Measurements from ENCODE around the gene ATP8A2. TPM values are rescaled to one million over a fixed set of nuclear protein-coding genes. Genes with fewer than 3 reads are reported as not detected.

Gene ATP8A2
- total RNA-seq, 1 donor from 2014 or later, result 0.16 TPM

DNA sequence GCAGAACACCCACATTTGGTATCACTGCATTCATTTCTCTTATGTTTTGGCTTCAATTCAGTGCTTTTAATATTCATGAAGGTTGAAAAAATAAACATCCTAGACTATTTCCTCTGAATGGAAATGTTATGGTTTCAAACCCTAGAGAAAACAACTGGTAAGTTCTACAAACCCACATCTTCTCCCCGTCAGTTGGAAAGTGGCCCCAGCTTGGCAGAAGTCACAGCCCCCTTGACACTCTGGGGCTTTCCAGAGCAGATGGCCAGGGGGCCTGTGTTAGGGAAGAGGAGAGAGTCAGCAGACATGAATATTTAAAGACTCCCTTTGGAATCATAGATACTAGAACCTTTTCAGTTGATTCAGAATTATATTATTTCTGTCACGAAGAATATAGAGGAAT, 556.2 kb downstream of the ATP8A2 start:
- H3K4me3 Mint-ChIP-seq (ENCODE audit: low read depth), result no peak overlapping the region
- H3K27ac Mint-ChIP-seq, result no peak overlapping the region
- no peaks in the 10 kb centered on the region for H3K9me3 Mint-ChIP-seq
- intact Hi-C loops (cut with micrococcal nuclease), result no loop called here
- DNase-seq (ENCODE audit: low spot score), result no peak
- H3K36me3 Mint-ChIP-seq (ENCODE audit: low read depth), result no peaks in the 10 kb centered on the region
- peaks cover 4% of the 10 kb centered on the region for H3K27me3 Mint-ChIP-seq (ENCODE audit: low read depth)
- no peaks in the 10 kb centered on the region for H3K4me1 Mint-ChIP-seq (ENCODE audit: low read depth)

DNA sequence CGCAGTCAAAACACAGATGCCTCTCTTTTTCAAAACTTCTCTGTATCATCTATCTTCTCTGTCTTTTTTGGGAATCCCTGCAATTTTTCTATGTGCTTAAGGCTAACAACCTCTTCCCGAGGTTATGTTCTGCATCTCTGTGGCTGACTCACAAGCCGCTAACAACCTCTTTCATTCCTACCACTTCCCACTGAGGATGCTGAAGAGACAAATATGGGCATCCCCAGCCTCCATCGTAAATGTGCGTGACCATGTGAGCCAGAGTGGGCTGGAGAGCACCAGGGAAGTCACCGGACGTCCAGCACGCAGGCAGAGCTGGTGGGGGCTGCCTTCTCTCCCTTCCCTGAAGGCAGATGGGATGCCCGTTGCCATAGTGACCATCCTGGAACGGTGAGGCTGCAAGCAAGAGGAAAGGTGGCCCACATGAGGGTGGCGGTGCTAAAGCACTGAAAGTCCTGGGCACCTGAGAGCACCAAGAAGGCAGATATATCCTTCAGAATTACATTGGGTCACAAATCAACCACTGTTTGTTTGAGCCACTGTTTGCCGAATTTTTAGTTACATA, 557.2 kb downstream of the ATP8A2 start:
- H3K27ac Mint-ChIP-seq, result no peak overlapping the region
- no peaks in the 10 kb centered on the region for H3K4me1 Mint-ChIP-seq (ENCODE audit: low read depth)
- no peaks in the 10 kb centered on the region for H3K36me3 Mint-ChIP-seq (ENCODE audit: low read depth)
- no peaks in the 10 kb centered on the region for H3K9me3 Mint-ChIP-seq
- peaks cover 4% of the 10 kb centered on the region for H3K27me3 Mint-ChIP-seq (ENCODE audit: low read depth)
- DNase-seq (ENCODE audit: low spot score), result no peak
- H3K4me3 Mint-ChIP-seq (ENCODE audit: low read depth), result no peak overlapping the region
- intact Hi-C loops (cut with micrococcal nuclease), result no loop called here

DNA sequence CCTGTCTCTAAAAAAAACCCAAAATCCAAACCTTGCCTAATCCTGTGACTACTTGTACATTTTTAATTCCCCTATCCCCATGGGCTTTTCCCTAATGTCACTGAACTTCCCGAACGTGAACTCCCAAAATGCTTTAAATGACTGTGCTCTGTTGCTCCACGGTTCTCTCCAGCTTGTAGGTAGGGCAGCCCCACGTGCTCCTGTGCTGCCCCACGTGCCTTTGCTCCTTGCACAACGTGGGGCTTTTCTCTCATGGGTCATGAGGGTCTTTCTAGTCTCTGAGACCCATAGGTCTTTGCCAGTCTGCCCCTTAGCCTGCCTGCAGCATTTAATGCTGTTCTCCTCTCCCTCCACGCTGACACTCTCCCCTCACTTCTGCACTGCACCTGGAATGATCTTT, 558.0 kb downstream of the ATP8A2 start:
- Mint-ChIP-seq H3K4me1 (ENCODE audit: low read depth) (no peaks in the 10 kb centered on the region), H3K4me3 (ENCODE audit: low read depth) (no peak overlapping the region), H3K36me3 (ENCODE audit: low read depth) (no peaks in the 10 kb centered on the region), H3K27me3 (ENCODE audit: low read depth) (peaks cover 4% of the 10 kb centered on the region), H3K27ac (no peak overlapping the region), H3K9me3 (no peaks in the 10 kb centered on the region)
- no peak for DNase-seq (ENCODE audit: low spot score)
- intact Hi-C loops (cut with micrococcal nuclease), result no loop called here

DNA sequence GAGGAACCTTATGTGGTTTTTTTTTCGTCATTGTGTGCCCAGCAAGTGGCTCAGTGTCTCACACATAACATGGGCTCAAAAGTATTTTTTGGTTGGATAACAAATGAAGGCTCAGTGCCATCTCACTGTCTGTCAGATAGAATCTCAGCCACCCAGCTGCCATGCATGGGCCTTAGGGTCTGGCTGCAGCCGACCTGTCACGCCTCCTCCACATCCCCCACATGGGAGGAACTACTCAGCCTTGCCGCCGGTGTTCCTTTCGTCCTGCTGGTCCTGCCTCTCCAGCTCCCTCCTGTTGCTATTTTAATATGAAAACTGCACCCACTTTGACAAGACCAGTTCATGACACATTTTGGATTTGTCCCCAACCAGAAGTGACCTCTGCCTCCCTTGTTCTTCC, 558.9 kb downstream of the ATP8A2 start:
- Mint-ChIP-seq H3K4me1 (ENCODE audit: low read depth) (no peaks in the 10 kb centered on the region), H3K27me3 (ENCODE audit: low read depth) (peaks cover 4% of the 10 kb centered on the region), H3K36me3 (ENCODE audit: low read depth) (no peaks in the 10 kb centered on the region), H3K9me3 (no peaks in the 10 kb centered on the region), H3K4me3 (ENCODE audit: low read depth) (no peak overlapping the region), H3K27ac (no peak overlapping the region)
- DNase-seq (ENCODE audit: low spot score), result no peak
- intact Hi-C loops (cut with micrococcal nuclease), result no loop called here

DNA sequence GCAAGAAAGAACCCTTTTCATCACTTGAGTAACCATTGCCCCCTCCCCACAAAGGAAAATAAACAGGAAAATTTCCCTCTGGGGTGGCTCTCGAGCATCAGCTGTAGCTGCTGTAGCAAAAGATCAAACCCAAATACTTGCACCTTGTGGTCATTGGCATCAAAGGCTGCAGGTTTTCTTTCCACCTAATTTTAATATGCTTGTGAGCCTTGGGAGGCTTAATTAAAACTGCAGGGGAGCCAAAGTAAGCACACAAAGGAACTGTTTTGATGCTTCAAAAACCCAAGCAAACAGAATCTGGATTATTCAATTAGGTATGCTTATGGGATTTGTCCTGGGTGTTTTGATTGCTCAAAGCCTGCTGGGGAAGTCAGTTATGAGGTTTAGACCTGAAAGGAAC, 560.6 kb downstream of the ATP8A2 start:
- H3K4me1 Mint-ChIP-seq (ENCODE audit: low read depth), result no peaks in the 10 kb centered on the region
- H3K9me3 Mint-ChIP-seq, result no peaks in the 10 kb centered on the region
- no peak overlapping the region for H3K4me3 Mint-ChIP-seq (ENCODE audit: low read depth)
- intact Hi-C loops (cut with micrococcal nuclease), result no loop called here
- no peak overlapping the region for H3K27ac Mint-ChIP-seq
- DNase-seq (ENCODE audit: low spot score), result no peak
- peaks cover 4% of the 10 kb centered on the region for H3K27me3 Mint-ChIP-seq (ENCODE audit: low read depth)
- H3K36me3 Mint-ChIP-seq (ENCODE audit: low read depth), result no peaks in the 10 kb centered on the region

DNA sequence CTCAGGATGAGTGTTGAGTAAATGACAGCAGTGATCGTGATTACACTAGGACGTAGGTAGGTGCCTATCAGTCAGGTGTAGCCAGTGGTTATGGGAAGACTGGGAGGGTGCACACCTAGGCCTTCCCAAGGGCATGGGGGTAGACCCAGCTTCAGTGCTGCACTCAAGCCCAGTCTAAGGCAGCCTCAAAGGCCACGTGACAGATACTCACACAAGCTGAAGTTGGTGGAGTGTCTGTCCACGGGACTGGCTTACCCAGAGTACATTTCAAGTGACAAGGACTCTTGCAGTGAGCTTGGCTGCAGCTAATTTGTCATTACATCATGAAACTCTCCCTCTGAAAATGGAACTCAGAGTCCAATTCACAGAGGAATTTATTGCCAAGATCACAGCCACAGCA, 561.7 kb downstream of the ATP8A2 start:
- Mint-ChIP-seq H3K4me3 (ENCODE audit: low read depth) (no peak overlapping the region), H3K27ac (no peak overlapping the region), H3K9me3 (no peaks in the 10 kb centered on the region), H3K36me3 (ENCODE audit: low read depth) (no peaks in the 10 kb centered on the region), H3K27me3 (ENCODE audit: low read depth) (peaks cover 4% of the 10 kb centered on the region), H3K4me1 (ENCODE audit: low read depth) (no peaks in the 10 kb centered on the region)
- intact Hi-C loops (cut with micrococcal nuclease), result no loop called here
- DNase-seq (ENCODE audit: low spot score), result no peak

DNA sequence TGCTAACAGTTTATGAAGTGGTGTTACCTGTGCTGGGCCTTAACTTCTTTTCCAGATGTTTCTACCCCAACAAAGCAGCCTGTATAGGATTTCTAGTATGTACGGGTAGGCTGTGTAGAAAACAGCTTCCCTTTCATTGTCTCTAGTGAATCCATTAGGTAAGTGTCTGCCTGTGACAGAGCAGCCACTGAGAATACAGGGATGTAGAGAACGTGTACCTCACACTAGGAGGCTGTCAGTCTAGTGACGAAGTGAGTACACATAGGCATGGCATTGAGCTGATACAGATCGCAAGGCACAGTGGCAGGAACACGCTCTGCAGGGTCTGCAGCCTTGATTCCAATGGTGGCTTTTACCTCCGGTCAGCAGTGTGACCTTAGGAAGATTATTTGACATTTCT, 562.4 kb downstream of the ATP8A2 start:
- no peaks in the 10 kb centered on the region for H3K9me3 Mint-ChIP-seq
- no peak for DNase-seq (ENCODE audit: low spot score)
- no peak overlapping the region for H3K4me3 Mint-ChIP-seq (ENCODE audit: low read depth)
- no peaks in the 10 kb centered on the region for H3K4me1 Mint-ChIP-seq (ENCODE audit: low read depth)
- peaks cover 4% of the 10 kb centered on the region for H3K27me3 Mint-ChIP-seq (ENCODE audit: low read depth)
- intact Hi-C loops (cut with micrococcal nuclease), result no loop called here
- H3K27ac Mint-ChIP-seq, result no peak overlapping the region
- H3K36me3 Mint-ChIP-seq (ENCODE audit: low read depth), result no peaks in the 10 kb centered on the region

DNA sequence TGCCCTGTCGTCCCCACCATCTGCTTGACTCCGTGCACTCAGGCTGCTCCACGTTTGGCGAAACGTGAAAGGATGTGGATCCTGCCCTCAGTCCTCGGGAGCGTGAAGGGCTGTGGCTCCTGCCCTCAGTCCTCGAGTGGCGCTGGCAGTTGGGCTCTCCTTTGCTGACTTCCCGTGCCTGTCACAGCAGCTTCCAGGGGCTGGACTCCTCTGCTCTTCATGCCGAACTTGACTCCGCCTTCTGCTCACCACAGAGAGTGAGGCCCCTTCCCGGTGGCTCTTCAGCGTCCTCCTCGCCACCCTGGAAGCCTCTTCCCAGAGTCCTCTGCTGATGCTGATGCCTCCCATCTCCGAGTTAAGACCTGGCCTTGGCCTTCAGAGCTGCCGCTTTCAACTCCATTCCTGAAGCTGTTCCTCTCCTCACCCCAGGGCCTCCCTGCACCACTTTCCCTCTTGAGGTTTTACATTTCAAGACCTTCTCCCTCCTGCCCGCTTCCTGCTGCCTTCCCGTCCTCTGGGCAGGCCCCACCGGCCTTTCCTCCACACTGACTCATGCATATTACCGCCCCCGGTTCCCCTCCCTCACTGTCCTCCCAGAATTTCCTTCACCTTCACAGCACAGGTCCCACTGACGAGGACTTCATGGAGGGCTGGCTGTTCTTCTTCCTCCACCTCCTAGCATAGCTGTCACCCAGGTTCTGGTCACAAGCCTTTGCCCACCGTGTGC, 568.4 kb downstream of the ATP8A2 start:
- H3K9me3 Mint-ChIP-seq, result no peaks in the 10 kb centered on the region
- H3K4me3 Mint-ChIP-seq (ENCODE audit: low read depth), result no peak overlapping the region
- peaks cover 11% of the 10 kb centered on the region for H3K4me1 Mint-ChIP-seq (ENCODE audit: low read depth)
- H3K27ac Mint-ChIP-seq, result no peak overlapping the region
- H3K27me3 Mint-ChIP-seq (ENCODE audit: low read depth), result peaks cover 9% of the 10 kb centered on the region
- intact Hi-C loops (cut with micrococcal nuclease), result no loop called here
- no peak for DNase-seq (ENCODE audit: low spot score)
- H3K36me3 Mint-ChIP-seq (ENCODE audit: low read depth), result no peaks in the 10 kb centered on the region

DNA sequence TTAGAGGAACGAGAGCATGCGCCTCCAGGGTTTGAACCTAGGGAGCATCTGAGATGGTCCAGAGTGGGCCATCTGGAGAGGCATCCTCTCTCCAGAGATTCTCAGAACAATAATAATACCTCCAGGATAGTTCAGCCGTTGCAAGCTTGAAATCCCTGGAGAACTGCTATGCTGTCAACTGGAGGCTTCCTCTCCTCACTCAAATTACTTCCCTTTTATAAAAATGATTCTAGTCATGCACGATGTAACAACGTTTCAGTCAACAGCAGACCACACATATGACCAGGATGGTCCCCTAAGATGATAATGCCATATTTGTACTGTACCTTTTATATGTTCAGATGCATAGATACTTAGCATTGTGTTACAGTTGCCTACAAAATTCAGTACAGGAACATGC, 571.3 kb downstream of the ATP8A2 start:
- no peaks in the 10 kb centered on the region for H3K9me3 Mint-ChIP-seq
- H3K4me1 Mint-ChIP-seq (ENCODE audit: low read depth), result peaks cover 12% of the 10 kb centered on the region
- intact Hi-C loops (cut with micrococcal nuclease), result no loop called here
- no peak for DNase-seq (ENCODE audit: low spot score)
- no peak overlapping the region for H3K4me3 Mint-ChIP-seq (ENCODE audit: low read depth)
- H3K27ac Mint-ChIP-seq, result no peak overlapping the region
- H3K36me3 Mint-ChIP-seq (ENCODE audit: low read depth), result no peaks in the 10 kb centered on the region
- H3K27me3 Mint-ChIP-seq (ENCODE audit: low read depth), result peaks cover 9% of the 10 kb centered on the region

DNA sequence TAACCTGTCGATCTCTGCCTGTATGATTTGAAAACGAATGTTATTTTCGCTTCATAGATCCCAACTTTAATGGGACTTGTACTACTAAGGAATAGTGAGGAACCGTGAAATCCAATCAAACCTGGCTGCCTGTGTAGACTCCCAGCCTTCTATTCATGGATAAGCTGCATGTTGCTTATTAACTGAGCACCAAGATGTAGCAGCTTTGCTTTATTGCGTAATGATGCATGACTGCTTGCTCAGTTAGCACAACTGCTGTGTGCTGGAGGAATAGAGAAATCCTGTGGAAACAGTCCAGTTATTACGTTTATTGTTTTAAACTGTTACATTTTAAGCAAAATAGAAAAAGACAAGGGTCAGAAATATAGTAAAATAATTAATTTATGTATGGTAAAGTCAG, 571.9 kb downstream of the ATP8A2 start:
- H3K27me3 Mint-ChIP-seq (ENCODE audit: low read depth), result peaks cover 9% of the 10 kb centered on the region
- H3K4me1 Mint-ChIP-seq (ENCODE audit: low read depth), result peaks cover 12% of the 10 kb centered on the region
- DNase-seq (ENCODE audit: low spot score), result no peak
- no peak overlapping the region for H3K4me3 Mint-ChIP-seq (ENCODE audit: low read depth)
- H3K36me3 Mint-ChIP-seq (ENCODE audit: low read depth), result no peaks in the 10 kb centered on the region
- no peaks in the 10 kb centered on the region for H3K9me3 Mint-ChIP-seq
- H3K27ac Mint-ChIP-seq, result no peak overlapping the region
- intact Hi-C loops (cut with micrococcal nuclease), result no loop called here

DNA sequence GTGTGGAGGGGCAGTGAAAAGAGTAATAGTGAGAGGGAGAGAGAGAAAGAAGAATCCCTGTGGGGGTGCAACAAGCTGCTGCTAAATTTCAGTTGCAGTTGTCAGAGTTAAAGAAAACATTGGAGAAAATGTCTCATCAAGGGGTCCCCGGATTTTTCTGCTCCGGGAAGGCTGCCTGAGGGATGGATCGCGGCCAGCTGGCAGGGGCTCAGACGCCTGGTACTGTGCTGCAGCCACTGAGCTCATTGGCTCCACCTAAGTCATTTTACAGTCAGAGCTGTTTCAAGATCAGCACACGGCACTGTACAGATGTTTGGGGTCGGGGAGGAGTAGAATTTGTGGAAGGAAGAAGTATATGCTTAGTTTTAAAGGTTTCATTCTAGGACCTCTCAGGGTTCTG, 573.8 kb downstream of the ATP8A2 start:
- Mint-ChIP-seq H3K9me3 (no peaks in the 10 kb centered on the region), H3K36me3 (ENCODE audit: low read depth) (no peaks in the 10 kb centered on the region), H3K27ac (no peak overlapping the region), H3K27me3 (ENCODE audit: low read depth) (peaks cover 12% of the 10 kb centered on the region), H3K4me3 (ENCODE audit: low read depth) (no peak overlapping the region), H3K4me1 (ENCODE audit: low read depth) (peaks cover 8% of the 10 kb centered on the region)
- DNase-seq (ENCODE audit: low spot score), result no peak
- intact Hi-C loops (cut with micrococcal nuclease), result no loop called here

DNA sequence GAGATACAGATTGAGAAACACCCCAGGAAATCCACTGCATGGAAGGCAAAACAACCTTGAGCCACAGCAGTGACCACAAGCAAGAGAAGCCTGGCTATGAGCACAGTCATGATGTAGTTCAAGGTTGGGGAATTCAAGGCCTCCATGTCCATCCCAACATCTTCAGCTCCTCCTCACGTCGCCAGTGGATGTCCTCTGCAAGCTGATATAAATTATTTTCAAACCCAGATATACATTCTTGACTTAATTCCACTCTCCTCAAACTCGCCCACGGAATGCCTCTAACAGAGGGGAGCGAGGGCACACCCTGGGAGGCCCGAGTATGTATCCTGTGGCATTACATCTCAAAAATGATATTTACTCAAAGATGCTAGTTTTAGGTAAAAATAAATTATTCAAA, 574.5 kb downstream of the ATP8A2 start:
- intact Hi-C loops (cut with micrococcal nuclease), result no loop called here

DNA sequence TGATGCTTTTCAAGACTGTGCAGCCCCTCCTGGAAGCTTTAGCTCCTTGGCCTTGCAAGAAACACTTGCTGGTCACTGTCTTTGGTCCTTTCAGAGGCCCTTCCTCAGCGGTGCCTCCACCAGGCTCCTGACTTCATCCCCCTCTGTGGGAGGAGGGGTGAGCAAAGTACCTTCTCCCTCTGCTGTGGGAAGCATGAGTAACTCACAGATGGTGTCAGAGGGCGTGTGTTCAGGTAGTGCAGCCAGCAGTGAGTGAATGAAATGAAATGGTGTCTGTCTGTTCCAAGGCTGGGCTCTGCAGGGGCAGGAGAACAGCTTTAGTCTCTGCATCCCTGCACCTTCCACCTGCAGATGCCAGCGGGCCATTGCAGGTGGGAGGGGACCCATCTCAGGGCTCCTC, 577.1 kb downstream of the ATP8A2 start:
- H3K36me3 Mint-ChIP-seq (ENCODE audit: low read depth), result no peaks in the 10 kb centered on the region
- peaks cover 5% of the 10 kb centered on the region for H3K4me1 Mint-ChIP-seq (ENCODE audit: low read depth)
- H3K27me3 Mint-ChIP-seq (ENCODE audit: low read depth), result peaks cover 3% of the 10 kb centered on the region
- no peak for DNase-seq (ENCODE audit: low spot score)
- intact Hi-C loops (cut with micrococcal nuclease), result no loop called here
- no peaks in the 10 kb centered on the region for H3K9me3 Mint-ChIP-seq
- H3K27ac Mint-ChIP-seq, result no peak overlapping the region
- H3K4me3 Mint-ChIP-seq (ENCODE audit: low read depth), result no peak overlapping the region

More for the DNA sequence above, 574.5 kb downstream of the ATP8A2 start:
- peaks cover 7% of the 10 kb centered on the region for H3K27me3 Mint-ChIP-seq (ENCODE audit: low read depth)
- peaks cover 5% of the 10 kb centered on the region for H3K4me1 Mint-ChIP-seq (ENCODE audit: low read depth)
- no peaks in the 10 kb centered on the region for H3K9me3 Mint-ChIP-seq
- H3K4me3 Mint-ChIP-seq (ENCODE audit: low read depth), result no peak overlapping the region
- H3K36me3 Mint-ChIP-seq (ENCODE audit: low read depth), result no peaks in the 10 kb centered on the region
- H3K27ac Mint-ChIP-seq, result no peak overlapping the region
- no peak for DNase-seq (ENCODE audit: low spot score)
